B cell (primary cell): ENCODE results near the gene KIF26B. TPM values are rescaled to one million over a fixed set of nuclear protein-coding genes. Genes with fewer than 3 reads are reported as not detected.

Source experiments
- ATAC-seq: fragments of 200-7000 bp; cut with Tn5 transposase; one replicate; pipeline ENCODE4 v1.10.0; 2021; ENCODE audit warnings: low read depth, mild to moderate bottlenecking, moderate number of reproducible peaks, moderate library complexity
- CTCF ChIA-PET: fragments of 350-600 bp; sonication (Branson Sonifier 250); formaldehyde crosslinking; loops from one replicate; lab custom pipeline; 2021; ENCODE audit warnings: antibody characterized with exemption, inconsistent platforms; lab: Charles Lee
- POLR2A ChIA-PET: fragments of 350-600 bp; sonication (Branson Sonifier 250); formaldehyde crosslinking; loops from one replicate; lab custom pipeline; 2021; ENCODE audit warnings: antibody characterized with exemption; lab: Charles Lee
- DNase-seq: peaks from one replicate; pipeline ENCODE4 v3.0.0; 2013
- H2AFZ ChIP-seq: 2 replicates; pipeline ENCODE4 v1.6.1; 2012; ENCODE audit warnings: mild to moderate bottlenecking, low read depth, low read length; ENCODE audit not compliant: insufficient read depth, poor library complexity, severe bottlenecking
- H3K27ac ChIP-seq, 2 donors: 1 replicate in 1 of 2; 2 replicates in 1 of 2; pipeline ENCODE4 v1.5.1; 2012 to 2013; ENCODE audit warnings: low read length in 2 of 2, mild to moderate bottlenecking in 2 of 2, moderate library complexity in 1 of 2
- H3K27me3 ChIP-seq, 4 experiments: fragments of 200-600 bp in 1 of 4; sonication (generic) in 1 of 4; replicated peaks in 1 of 4; 1 replicate in 2 of 4; 2 replicates in 2 of 4; pipeline versions ENCODE4 v1.6.1 to v1.7.0; 2013 to 2016; ENCODE audit warnings: low read length in 3 of 4, mild to moderate bottlenecking in 2 of 4, mixed read lengths in 1 of 4, moderate library complexity in 1 of 4; ENCODE audit not compliant: insufficient read depth in 4 of 4, control insufficient read depth in 3 of 4; ENCODE audit errors: control extremely low read depth in 1 of 4
- H3K36me3 ChIP-seq, 2 experiments: replicated peaks in 1 of 2; 1 replicate in 1 of 2; 2 replicates in 1 of 2; pipeline versions ENCODE4 v1.6.1 to v1.7.1; 2013; ENCODE audit warnings: low read length in 1 of 2; ENCODE audit not compliant: insufficient read depth in 2 of 2, control insufficient read depth in 1 of 2; ENCODE audit errors: control extremely low read depth in 1 of 2, extremely low read depth in 1 of 2
- H3K4me1 ChIP-seq, 2 donors: fragments of 200-600 bp in 1 of 2; sonication (generic) in 1 of 2; 1 replicate in 1 of 2; 2 replicates in 1 of 2; pipeline versions ENCODE4 v1.5.1 to v1.6.1; 2013 to 2017; ENCODE audit warnings: low read length in 2 of 2; ENCODE audit not compliant: control insufficient read depth in 2 of 2, insufficient read depth in 2 of 2
- H3K4me2 ChIP-seq: replicated peaks from 2 replicates; pipeline ENCODE3; 2012; ENCODE audit warnings: mild to moderate bottlenecking, low read depth, low read length; ENCODE audit not compliant: poor library complexity, severe bottlenecking
- H3K4me3 ChIP-seq, 5 experiments: fragments of 200-600 bp in 1 of 5; sonication (generic) in 1 of 5; 1 replicate in 3 of 5; 2 replicates in 2 of 5; pipeline versions ENCODE4 v1.5.1 to v1.7.0; 2011 to 2016; ENCODE audit warnings: low read length in 4 of 5, mild to moderate bottlenecking in 4 of 5, low read depth in 2 of 5, control low read depth in 1 of 5, moderate library complexity in 1 of 5; ENCODE audit not compliant: insufficient read depth in 1 of 5; ENCODE audit errors: control extremely low read depth in 1 of 5, extremely low read depth in 1 of 5
- H3K79me2 ChIP-seq: fragments of 200-600 bp; sonication (generic); one replicate; pipeline ENCODE4 v1.6.0; 2016; ENCODE audit warnings: low read length; ENCODE audit not compliant: control insufficient read depth, insufficient read depth
- H3K9ac ChIP-seq: fragments of 200-600 bp; sonication (generic); 2 replicates; pipeline ENCODE4 v1.6.1; 2017; ENCODE audit warnings: mild to moderate bottlenecking, low read length, moderate library complexity
- H3K9me3 ChIP-seq, 3 donors: one replicate each; pipeline versions ENCODE4 v1.6.1 to v1.7.1; 2013; ENCODE audit warnings: low read length in 2 of 3; ENCODE audit not compliant: control insufficient read depth in 2 of 3, insufficient read depth in 1 of 3; ENCODE audit errors: control extremely low read depth in 1 of 3
- H4K20me1 ChIP-seq: 2 replicates; pipeline ENCODE4 v1.6.0; 2012; ENCODE audit warnings: mild to moderate bottlenecking, low read length; ENCODE audit not compliant: insufficient read depth, control insufficient read depth, poor library complexity, severe bottlenecking
- H3K27ac Mint-ChIP-seq: one replicate; pipeline ENCODE4 v1.8.0; 2021; ENCODE audit warnings: mixed read lengths
- H3K27me3 Mint-ChIP-seq: one replicate; pipeline ENCODE4 v1.8.0; 2021; ENCODE audit warnings: mixed read lengths
- H3K4me1 Mint-ChIP-seq: one replicate; pipeline ENCODE4 v1.8.0; 2021; ENCODE audit warnings: mixed read lengths
- H3K4me3 Mint-ChIP-seq: one replicate; pipeline ENCODE4 v1.8.0; 2021; ENCODE audit warnings: mixed read lengths
- H3K9me3 Mint-ChIP-seq: one replicate; pipeline ENCODE4 v1.8.0; 2022; ENCODE audit warnings: mixed read lengths; ENCODE audit not compliant: insufficient read depth
- EZH2 ChIP-seq: IDR thresholded peaks from 2 replicates; pipeline ENCODE4 v1.6.1; 2012; ENCODE audit warnings: borderline replicate concordance, low read depth, mild to moderate bottlenecking, moderate library complexity, low read length; ENCODE audit not compliant: insufficient read depth, poor library complexity, severe bottlenecking
- whole genome bisulfite sequencing: methylation state at CpG from one replicate; pipeline ENCODE4 v1.1.5; 2013; ENCODE audit warnings: missing lambda C conversion rate; ENCODE audit not compliant: insufficient coverage; 5-methylcytosine and 5-hydroxymethylcytosine counted together
- intact Hi-C: fragments of 100-400 bp; cut with micrococcal nuclease; formaldehyde crosslinking; loops from one replicate; pipeline ENCODE4 v1.10.0; 2022
- polyA plus RNA-seq: library from polyadenylated mRNA; depleted of rRNA; stranded (reverse); fragments of >200 nt; gene quantifications from 2 replicates; pipeline ENCODE4 v1.2.3, GENCODE V29; 2012
- total RNA-seq, 2 donors: library from RNA; stranded (reverse); fragments of 120-200 nt in 1 of 2; gene quantifications; 1 replicate in 1 of 2; 2 replicates in 1 of 2; pipeline versions ENCODE4 v1.2.3 to v1.2.4, GENCODE V29; 2013 to 2022
- TF ChIP-seq, protein P1 (sequence below): fragments of 200-600 bp; IDR thresholded peaks from one replicate; pipeline ENCODE4 v1.8.0; 2022; ENCODE audit warnings: antibody characterized with exemption, mild to moderate bottlenecking

Gene KIF26B
- total and polyA plus RNA-seq, 2 donors (not counting 1 experiment from before 2014, with no cell fraction given): 0.62 TPM; not detected in 1

DNA sequence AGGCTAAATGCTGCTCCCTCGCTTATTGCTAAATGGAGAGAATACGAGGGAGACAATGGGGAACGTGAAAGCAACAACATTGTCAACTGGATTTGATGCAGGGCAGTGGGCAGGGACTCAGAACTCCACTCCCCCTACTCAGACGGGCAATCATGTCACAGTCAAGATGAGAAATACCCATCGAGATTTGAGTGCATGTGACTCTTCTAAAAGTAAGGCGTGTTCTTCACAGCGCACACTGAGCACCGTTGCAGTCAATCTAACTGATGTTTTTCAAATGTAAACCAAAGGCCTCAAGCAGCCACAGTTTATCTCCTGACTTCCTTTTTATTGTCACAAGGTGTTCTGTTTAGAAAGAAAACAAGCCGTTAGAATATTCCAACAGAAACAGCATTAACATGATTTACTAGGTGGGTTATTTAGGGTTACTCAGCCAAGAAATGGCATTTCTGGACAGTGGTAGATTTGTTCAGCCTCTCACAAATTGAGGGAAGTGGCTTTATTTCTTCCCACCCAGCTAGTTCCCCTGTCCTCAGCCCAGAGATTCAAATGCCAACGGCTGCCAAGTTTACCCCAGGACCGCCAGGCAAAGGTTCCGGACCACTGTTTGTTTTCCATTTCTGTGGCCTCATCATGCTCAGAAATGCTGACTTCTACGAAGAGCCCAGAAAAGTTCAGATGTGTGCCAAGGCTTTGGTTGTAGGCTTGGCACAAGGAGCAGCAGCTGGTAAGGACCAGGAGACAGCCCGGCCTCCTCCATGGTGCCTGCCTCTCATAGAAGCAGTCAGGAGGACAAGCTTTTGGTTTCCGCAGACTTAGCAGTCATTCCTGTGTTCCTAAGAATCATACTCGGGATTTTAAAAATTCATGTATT is 171.4 kb downstream of the KIF26B start:
- H3K4me3 ChIP-seq: no peak overlapping the region
- no peak overlapping the region for H3K9ac ChIP-seq
- CTCF ChIA-PET: no interaction called here
- no peaks in the 10 kb centered on the region for H3K9me3 ChIP-seq
- no peaks in the 10 kb centered on the region for H3K36me3 ChIP-seq
- intact Hi-C loops: no loop called here
- H3K79me2 ChIP-seq: no peaks in the 10 kb centered on the region
- no peaks in the 10 kb centered on the region for H4K20me1 ChIP-seq
- no peaks in the 10 kb centered on the region for H3K27me3 ChIP-seq
- POLR2A ChIA-PET: no interaction called here
- Mint-ChIP-seq H3K27ac (no peak overlapping the region), H3K27me3 (no peaks in the 10 kb centered on the region), H3K4me1 (no peaks in the 10 kb centered on the region), H3K9me3 (no peaks in the 10 kb centered on the region), H3K4me3 (no peak overlapping the region)
- H3K4me1 ChIP-seq: no peaks in the 10 kb centered on the region
- no peak overlapping the region for H2AFZ ChIP-seq
- ATAC-seq (no peak), DNase-seq (no peak)
- H3K4me2 ChIP-seq: no peak overlapping the region
- TF ChIP-seq, protein P1, sequence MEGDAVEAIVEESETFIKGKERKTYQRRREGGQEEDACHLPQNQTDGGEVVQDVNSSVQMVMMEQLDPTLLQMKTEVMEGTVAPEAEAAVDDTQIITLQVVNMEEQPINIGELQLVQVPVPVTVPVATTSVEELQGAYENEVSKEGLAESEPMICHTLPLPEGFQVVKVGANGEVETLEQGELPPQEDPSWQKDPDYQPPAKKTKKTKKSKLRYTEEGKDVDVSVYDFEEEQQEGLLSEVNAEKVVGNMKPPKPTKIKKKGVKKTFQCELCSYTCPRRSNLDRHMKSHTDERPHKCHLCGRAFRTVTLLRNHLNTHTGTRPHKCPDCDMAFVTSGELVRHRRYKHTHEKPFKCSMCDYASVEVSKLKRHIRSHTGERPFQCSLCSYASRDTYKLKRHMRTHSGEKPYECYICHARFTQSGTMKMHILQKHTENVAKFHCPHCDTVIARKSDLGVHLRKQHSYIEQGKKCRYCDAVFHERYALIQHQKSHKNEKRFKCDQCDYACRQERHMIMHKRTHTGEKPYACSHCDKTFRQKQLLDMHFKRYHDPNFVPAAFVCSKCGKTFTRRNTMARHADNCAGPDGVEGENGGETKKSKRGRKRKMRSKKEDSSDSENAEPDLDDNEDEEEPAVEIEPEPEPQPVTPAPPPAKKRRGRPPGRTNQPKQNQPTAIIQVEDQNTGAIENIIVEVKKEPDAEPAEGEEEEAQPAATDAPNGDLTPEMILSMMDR: no peak
- no peak for TF ChIP-seq EZH2
- no peak overlapping the region for H3K27ac ChIP-seq
- 94% methylated on average over 9 of the region's 16 CpGs for WGBS

DNA sequence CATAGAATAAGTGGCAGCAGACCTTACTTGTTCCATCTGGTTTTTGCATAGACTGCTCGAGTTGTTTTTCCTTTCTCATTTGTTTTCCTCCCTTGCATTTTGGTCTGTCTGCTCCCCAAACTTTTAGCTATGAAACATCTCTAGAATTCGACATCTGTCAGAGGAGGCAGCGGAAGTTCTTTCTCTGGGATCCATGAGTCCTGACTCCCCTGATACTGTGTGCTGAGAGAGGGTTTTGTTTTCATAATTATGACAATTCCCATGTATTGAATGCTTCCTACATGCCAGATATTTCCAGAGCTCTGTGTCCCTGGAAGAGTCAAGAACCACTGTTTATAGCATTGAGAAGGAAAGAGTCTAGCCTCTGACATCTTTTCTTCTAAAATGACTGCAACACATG is 172.6 kb downstream of the KIF26B start:
- H3K36me3 ChIP-seq: no peaks in the 10 kb centered on the region
- TF ChIP-seq, protein P1: no peak
- no peak for TF ChIP-seq EZH2
- Mint-ChIP-seq H3K4me3 (no peak overlapping the region), H3K9me3 (no peaks in the 10 kb centered on the region), H3K27me3 (no peaks in the 10 kb centered on the region), H3K27ac (no peak overlapping the region), H3K4me1 (no peaks in the 10 kb centered on the region)
- WGBS: 50% methylated on average over 1 of the region's 3 CpGs
- H4K20me1 ChIP-seq: no peaks in the 10 kb centered on the region
- no peak overlapping the region for H2AFZ ChIP-seq
- CTCF ChIA-PET: no interaction called here
- POLR2A ChIA-PET: no interaction called here
- DNase-seq (no peak), ATAC-seq (no peak)
- H3K9ac ChIP-seq: no peak overlapping the region
- H3K27me3 ChIP-seq: no peaks in the 10 kb centered on the region
- intact Hi-C loops: no loop called here
- H3K9me3 ChIP-seq: no peaks in the 10 kb centered on the region
- no peak overlapping the region for H3K27ac ChIP-seq
- no peaks in the 10 kb centered on the region for H3K79me2 ChIP-seq
- no peak overlapping the region for H3K4me3 ChIP-seq
- H3K4me2 ChIP-seq: no peak overlapping the region
- no peaks in the 10 kb centered on the region for H3K4me1 ChIP-seq
